HS-27A (cell line): ENCODE data around the gene CADM2.

Experiments used
- DNase-seq: peaks from one replicate; pipeline ENCODE4 v3.0.0-alpha.2; 2012; ENCODE audit warnings: low read depth, missing footprints

CADM2 gene

DNA sequence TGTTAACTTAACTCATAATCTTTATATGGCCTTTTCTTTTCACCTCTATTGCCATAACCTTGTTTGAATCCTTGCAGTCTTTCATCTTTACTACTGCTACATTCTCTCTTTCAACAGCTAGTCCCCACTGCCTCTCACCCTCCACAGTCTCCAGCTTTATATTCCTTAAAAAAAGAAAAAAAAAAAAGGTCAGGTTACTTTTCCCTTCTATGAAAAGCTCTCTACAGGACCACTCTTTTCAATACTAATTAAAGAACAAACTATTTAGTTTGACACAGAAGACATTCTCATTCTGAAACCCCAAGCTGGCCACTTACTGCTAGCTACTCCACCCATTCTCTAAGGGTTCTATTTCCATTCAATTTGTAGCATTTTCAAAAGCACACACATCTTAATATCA lies 25.6 kb downstream of the CADM2 start:
- DNase-seq, result no peak

DNA sequence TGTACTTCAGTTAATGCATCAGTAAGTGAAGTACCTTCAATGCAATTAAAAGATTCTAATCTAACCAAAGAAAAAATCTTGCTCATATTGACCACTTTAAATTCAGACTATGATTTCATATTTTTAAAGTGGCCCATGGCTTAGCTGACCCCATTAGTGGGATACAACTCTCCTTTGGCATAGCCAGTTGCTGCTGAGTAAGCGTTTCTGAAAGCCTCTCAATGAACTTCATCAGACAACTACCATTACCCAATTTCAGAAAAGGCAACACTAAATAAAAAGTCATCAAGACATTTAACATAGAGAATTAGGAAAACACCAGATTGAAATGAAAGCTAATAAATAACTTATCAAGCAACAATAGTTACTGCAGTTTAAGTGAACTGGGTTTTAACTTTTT lies 27.0 kb downstream of the CADM2 start:
- DNase-seq, result no peak

DNA sequence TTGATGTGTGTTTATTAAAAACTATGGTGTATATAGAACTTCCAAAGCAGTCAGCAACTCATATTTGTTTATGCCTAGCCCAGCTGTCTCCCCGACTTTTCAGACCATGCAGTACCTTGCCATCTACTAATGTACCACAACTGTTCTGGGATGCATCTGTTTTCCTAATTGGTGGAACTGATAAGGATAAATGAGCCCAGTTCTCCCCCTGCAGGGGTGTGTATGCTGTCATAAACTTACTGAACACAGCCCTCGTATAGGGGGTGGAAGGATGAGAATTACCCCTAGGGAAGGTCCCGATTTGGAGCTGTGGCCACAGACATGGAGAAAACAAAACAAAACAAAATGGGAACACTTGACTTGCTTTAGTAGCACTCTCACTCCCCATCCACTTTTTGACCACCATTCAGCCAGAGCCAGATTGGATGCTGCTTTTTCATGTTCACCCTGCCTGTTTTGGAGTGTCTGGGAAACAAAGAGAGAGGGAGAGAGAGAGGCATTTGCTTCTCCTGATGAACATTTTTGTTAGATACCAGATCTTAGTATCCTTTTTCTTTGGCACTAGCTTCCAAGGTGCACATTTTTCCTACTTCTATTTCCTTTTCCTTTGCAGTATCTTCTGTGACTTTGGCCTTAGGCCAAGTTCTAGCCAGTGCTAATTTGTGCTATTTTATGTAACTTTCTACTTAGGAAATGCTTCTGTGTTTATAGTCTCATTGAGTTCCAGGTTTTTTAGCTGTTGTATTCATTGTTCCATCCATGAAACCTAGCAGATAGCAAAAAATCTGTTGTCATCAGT lies 29.1 kb downstream of the CADM2 start:
- DNase-seq, result no peak

DNA sequence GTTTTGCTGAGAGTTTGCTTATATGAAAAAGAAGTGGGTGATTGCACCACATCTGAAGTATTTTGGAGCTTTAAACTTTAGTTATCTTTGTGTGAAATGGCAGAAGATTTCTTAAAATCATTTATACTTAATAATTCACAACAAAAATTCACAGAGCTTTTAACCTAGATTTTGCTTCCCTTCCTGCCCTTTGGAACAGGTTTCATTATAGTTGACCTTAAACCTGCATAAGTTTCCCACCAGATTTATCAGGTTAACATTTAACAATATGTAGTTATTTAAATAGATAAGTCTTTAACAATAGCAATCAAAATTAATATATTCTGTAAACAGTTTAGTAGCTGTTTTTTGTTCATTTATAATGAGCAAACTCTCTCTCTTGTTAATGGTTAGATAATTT lies 30.3 kb downstream of the CADM2 start:
- DNase-seq, result no peak

DNA sequence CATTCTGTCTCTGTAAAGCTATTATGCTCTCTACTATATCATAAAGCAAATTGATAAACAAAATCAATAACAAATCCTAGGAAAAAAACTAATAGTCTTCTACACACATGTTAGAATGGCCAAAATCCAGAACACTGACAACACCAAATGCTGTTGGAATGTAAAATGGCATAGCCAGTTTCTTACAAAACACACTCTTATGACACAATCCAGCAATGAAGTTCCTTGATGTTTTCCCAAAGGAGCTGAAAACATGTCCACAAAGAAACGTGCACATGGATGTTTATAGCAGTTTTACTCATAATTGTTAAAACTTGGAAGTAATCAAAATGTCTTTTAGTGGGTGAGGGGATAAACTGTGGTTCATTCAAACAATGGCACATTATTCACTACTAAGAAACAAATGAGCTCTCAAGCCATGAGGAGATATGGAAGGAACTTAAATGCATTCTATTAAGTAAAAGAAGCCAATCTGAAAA lies 32.7 kb downstream of the CADM2 start:
- no peak for DNase-seq

DNA sequence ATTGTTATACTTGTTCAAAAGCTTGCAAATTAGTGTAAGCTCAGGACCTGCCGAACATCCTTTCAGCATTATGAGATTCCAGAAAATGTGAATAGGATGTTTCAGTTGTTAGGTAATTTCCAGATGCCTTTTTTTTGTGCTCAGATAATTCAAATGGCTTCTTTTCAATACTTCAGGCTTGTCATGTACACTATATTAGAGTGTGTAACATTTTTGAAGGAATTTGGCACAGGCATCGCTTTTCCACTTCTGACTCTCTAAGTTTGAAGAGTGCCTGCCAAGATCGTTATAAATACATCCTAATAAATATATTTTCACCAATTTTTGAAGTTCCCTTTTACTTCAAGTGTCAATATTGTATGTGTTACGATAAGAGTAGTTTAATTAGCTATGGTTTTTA lies 35.2 kb downstream of the CADM2 start:
- no peak for DNase-seq

DNA sequence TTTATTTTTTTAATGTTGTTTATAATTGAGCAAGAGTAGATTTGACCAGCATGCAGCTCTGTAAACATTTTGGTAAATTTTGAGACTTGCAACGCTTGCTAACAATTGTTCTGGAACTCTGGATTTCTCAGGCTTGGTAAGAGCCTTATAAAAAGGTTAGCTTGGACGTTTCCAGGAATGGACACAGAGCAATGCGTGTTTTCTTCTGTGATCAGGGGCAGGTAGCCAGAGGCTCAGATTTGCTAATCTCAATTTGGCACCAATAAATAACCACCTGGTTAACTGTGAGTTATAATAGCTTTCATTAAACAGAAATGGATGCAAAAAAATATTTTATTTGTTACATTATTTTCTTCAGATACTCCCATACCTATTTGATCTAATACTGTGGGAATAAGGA lies 39.8 kb downstream of the CADM2 start:
- no peak for DNase-seq

DNA sequence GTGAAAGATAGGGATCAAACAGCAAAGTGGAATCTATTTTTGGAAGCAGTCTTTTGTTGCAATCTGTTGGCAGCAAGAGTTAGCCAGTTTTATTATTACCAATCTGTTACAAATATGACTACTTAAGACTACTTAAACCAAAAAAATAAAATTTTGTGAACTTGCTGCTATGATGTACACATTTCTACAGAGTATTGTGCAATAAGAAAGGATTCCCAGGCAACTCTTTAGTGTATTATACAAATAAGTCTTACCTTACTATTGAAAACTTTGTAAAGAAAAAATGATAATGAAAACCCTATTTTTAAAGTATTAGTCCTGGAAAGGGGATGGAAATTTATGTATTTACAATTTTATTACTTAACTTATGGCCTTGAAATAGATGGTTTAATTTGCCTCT lies 44.7 kb downstream of the CADM2 start:
- no peak for DNase-seq

DNA sequence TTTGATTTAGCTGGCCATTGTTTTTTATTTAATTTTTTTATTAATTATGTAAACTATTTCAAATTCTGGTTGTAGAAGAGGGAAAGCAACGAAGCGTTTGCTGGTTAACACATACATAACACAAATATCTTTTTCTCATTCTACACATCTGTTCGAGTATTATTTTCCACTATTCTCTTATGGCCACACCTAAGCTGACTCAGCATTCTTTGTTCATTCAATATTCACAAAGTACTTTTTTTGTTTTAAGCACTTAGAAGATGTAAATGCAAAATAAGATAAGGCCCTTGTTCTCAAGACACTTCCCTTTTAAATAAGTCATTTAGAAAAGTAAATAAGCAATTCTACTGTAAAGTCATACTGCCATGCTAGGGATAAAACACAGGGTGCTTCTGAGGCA lies 45.4 kb downstream of the CADM2 start:
- DNase-seq, result no peak

DNA sequence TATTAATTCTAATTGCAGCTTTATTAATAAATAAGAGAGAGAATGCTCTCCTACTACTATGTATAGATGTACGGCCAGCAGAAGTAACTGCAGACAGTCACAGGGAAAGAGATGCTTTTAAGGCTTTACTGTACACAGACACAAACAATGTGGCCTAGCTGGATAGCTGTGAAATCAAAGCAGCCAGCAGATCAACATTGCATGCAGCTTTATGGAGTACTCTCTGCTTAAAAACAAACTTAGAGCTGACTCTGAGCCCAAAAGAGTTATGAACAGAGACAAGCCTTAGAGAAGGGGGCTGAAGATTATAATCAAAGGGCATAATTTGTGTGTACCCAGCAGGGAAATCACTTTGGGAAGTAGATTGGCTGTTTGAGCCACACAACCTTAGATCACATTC lies 47.2 kb downstream of the CADM2 start:
- no peak for DNase-seq

DNA sequence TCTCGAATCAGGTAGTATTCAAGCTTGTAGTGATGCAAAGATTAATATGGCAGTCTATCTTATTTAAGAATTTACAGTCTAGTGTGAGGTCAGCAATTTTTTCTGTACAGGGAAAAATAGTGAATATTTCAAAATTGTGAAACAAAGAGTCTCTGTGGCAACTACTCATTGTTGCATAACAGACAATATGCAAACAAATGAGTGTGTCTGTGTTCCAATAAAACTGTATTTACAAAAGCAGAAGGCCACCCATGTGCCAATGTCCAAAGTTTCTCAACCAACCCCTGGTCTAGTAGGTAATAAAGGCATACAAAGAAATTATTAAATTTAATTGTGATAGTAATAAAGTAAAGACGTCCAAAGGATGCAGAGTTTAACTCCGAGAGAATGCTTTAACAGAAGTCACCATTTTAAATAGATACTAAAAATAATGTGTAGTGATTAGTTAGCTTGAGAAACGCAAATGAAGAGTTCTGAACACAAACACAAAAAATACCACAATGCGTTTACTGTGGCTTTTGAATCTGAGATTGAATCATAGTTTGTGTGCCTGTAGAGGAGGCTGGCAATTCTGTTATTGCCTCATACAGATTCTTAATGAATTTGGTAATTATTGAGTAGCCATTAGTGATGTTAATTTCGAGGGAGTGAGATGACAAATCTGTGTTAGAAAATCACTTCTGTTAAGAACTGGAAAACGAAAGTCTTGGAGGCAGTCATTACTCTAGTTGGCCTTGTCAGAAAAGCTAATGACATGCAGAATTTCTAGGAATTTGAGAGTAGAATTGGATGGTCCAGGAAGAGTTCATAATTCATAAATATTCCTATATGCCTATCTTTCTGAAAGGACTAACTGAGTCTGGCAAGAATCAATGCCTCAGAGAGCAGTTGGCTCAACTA lies 48.7 kb downstream of the CADM2 start:
- DNase-seq, result no peak

DNA sequence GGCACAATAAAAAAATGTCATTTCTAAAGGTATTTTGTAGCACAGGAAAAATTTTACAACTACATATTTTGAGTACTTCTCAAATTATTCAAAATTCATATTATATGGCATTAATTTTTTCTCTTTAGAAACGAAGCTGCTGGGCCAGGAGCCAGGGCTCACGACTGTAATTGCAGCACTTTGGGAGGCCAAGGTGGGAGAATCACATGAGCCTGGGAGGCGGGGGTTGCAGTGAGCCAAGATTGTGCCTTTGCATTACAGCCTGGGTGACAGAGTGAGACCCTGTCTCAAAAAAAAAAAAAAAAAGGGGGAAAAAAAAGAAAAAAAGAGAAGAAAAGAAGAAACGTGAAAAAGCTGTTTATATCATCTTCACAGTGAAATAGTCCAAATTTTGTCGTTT lies 62.0 kb downstream of the CADM2 start:
- DNase-seq, result no peak

DNA sequence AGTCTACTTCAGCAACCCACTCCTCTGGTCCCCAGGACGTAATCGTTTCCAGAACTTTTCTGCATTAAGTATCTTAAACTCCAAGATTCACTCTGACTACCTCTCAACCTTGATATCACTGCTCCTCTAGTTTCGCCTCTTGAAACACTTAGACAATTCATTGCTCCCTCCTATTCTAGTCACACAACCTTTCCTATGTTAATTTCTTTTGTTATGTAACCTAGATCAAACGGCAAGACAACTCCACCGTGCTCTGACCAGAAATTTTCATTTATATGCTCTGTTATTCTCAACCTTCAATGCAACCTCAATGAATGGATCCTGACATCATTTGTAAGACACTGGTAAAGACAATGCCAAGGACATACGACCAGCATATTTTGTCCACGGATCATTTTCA lies 71.3 kb downstream of the CADM2 start:
- no peak for DNase-seq

DNA sequence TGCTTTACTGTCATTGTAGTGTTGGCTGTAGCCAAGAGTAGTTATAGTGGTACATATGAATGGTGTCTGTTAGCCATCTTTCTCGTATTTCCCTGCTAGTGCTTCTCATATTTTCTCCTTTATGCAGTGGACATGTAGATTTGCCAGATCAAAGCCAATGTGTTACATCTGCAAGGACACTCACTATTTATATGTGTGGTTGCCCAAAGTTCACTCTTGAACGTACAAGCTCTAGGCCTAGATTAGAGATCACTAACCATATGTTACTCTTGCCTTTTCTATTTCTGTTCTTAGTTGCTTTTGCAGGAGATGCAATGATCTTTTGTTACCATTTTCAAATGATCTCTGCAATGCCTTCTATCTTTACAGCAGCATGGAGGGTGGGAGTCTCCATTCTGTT lies 78.4 kb downstream of the CADM2 start:
- DNase-seq, result no peak

DNA sequence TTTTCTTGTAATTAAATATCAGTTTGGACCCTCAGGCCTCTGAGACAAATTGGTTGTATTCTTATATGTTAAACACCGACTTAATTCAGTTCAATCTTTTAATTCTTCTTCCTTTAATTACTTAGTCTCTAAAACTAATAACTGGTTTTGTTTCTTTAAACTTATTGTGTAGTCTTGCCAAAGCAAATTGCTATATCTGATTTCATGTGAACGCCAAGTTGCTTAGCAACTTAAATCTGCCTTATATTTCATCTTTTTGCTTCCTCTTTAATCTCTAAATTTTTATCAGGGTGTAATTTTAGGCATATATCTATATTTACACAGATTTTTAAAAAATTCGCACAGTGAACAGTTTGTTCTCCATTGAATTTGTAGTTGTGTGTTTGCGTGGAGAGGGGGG lies 82.2 kb downstream of the CADM2 start:
- no peak for DNase-seq

DNA sequence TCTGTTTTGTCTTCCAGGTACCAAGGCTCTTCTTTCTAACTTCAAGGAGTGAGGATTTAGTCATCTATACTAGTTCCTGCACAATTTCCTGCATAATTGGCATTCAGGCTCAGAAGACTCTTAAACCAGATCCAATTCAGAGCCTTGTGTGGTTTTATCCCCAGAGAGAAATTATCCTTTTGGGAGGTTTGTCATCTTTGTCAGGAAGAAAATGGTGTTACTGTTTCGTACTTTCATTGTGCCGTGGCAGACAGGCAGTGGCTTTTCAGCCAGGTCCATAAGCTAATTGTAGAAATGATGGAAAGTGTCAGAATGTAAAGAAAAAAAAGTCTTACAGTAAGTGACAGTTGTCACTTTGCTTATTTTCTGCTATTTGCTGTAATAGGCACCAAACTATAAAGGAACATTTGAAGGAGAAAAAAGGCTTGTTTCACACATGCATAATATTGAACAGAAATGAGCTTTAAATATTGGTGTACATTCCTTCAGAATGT lies 82.8 kb downstream of the CADM2 start:
- DNase-seq, result no peak

DNA sequence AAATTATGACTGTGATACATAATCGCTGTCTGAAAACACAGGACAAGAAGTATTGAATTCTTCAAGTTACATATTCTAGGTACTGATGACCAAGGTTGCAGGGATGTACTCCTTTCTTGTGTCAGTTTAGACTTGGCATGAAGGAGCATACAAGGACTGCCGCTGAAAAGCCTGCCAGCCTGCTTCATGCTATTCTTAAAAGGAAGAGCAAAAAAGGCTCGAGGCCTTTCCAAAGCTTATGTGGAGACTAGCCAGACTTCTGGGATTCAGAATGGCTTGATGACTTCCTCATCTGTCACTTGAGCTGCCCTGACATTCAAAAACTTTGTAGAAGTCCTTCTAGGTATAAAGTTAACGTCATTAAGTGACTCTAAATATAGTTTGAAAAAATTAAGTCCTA lies 92.0 kb downstream of the CADM2 start:
- DNase-seq, result no peak

DNA sequence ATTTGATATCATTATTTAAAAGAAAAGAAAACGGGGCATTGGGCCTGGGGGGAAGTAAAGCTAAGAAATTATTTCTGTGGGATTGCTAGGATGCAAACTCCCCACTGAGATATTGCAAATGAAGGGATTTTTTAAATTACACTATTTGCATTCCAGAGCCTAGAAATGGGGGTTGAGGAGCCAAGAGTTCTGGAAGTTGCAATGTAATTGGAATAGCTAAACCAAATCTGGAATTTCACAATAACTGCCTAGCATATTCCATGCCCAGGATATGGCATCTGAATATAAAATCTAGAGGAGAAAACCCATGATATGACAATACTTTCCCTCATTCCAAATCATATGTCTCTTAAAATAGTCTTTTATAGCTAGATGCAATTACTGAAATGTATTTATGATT lies 93.0 kb downstream of the CADM2 start:
- DNase-seq, result no peak

DNA sequence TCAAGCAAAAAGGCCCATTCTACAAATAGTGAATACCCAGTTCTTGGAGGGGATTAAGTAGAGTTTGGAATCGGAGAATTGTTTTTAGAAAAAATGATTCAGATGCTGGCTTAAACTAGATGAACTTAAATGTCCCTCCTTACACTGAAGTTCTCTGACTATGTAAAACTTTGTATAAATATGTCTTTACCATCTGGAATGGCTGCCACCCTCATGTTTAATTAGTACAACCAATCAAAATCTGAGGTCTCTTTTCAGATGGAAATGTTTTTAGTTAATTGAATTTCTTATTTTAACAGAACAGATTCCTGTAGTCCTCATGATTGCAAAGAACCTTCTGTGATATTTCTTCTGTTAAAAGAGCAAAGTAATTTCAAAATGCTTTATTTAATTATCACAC lies 94.8 kb downstream of the CADM2 start:
- DNase-seq, result no peak

DNA sequence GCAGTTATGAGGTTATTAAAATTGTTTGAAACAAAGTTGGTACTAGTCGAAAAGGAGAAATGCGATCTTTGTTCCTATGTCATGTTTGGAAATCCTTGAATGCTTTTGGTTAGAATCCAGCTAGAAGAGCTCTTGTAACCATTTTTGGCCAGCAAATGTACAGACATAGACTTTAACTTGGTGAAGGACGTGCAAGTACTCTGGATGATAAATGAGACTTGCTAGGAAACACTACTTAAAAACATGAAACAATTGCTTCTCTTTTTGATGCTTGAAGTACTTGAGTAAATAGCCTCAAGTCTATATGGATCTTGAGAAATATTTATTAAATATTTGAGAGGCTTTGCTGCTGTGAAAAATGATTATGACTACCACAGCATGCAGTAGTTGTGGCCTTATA lies 95.8 kb downstream of the CADM2 start:
- DNase-seq, result no peak

DNA sequence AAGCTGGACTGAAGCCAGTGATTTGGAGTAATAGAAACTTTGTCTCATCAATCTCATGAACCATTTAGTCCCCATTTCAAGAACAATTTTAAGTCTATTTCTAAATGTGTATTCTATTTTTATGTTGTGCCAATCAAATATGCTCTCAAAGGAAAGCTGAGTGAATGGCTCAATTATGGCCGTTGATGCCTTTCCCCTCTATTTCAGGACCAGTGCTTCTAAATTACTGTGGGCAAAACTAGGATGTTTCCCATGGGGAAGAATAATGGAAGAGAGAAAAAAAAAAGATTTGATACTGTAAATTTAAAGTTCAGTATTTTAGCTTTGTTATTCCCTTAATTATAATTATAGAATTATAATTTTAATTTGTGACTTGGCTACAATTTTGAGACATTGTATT lies 110.1 kb downstream of the CADM2 start:
- DNase-seq, result no peak

DNA sequence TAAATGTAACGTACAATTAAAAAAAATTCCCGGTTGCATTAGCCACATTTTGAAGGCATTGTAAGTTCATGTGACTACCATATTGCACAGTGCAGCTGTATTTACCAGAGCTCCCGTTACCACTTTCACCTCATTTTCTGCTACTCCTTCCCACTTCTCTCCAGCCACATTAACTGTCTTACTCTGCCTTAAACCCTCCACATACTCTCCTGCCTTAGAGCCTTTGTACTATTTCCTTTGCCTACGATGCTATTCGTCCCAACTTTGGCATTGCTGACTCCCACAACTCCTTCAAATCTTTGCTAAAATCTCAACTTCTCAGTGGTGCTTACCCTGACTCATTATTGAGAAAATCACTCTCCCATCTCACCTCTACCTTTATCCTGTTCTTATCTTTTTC lies 115.2 kb downstream of the CADM2 start:
- DNase-seq, result no peak

DNA sequence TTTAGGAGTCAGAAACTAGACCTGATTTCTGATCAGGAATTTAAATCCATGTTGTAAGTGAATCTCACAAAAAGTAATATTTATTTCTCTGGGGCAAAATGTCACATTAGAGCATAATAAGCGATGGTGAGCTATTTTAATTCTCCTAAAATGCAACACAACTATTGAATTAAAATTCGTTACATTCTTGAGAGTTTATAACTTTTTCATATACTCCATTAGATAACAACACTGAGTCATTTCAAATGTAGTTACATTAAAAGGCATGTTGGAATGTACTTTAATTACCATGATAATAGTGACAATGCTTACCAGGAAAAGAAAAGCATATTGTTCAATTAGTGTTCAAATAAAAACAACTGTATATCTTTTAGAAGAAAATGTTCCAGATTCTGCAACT lies 116.9 kb downstream of the CADM2 start:
- DNase-seq, result no peak
